Trophoblast cell (in vitro differentiated cells and primary cell): ENCODE measurements around the gene M6PR.

ENCODE experiments used
- DNase-seq, 2 donors: peaks; one replicate each; pipeline ENCODE4 v3.0.0-alpha.2; 2016
- H2AFZ ChIP-seq: 2 replicates; pipeline ENCODE4 v1.6.1; 2013; ENCODE audit warnings: low read length, moderate library complexity, mild to moderate bottlenecking; ENCODE audit not compliant: insufficient read depth, poor library complexity
- H2AK5ac ChIP-seq: 2 replicates; pipeline ENCODE4 v1.6.1; 2013; ENCODE audit warnings: mild to moderate bottlenecking, low read length
- H2BK120ac ChIP-seq: 2 replicates; pipeline ENCODE4 v1.6.1; 2013; ENCODE audit warnings: low read length, mild to moderate bottlenecking, moderate library complexity; ENCODE audit not compliant: insufficient read depth, poor library complexity
- H2BK12ac ChIP-seq: 2 replicates; pipeline ENCODE4 v1.6.1; 2013; ENCODE audit warnings: mild to moderate bottlenecking, low read length, moderate library complexity
- H2BK5ac ChIP-seq: 2 replicates; pipeline ENCODE4 v1.6.1; 2013; ENCODE audit warnings: low read length, low read depth, moderate library complexity, mild to moderate bottlenecking; ENCODE audit not compliant: poor library complexity
- H3K14ac ChIP-seq: 2 replicates; pipeline ENCODE4 v1.6.1; 2013; ENCODE audit warnings: mild to moderate bottlenecking, low read length
- H3K18ac ChIP-seq: 2 replicates; pipeline ENCODE4 v1.6.1; 2013; ENCODE audit warnings: mild to moderate bottlenecking, low read length
- H3K23ac ChIP-seq: 2 replicates; pipeline ENCODE4 v1.6.1; 2013; ENCODE audit warnings: low read length
- H3K27ac ChIP-seq: 2 replicates; pipeline ENCODE4 v1.5.1; 2013; ENCODE audit warnings: low read depth, mild to moderate bottlenecking, inconsistent platforms, low read length, moderate library complexity
- H3K27me3 ChIP-seq: 2 replicates; pipeline ENCODE4 v1.6.1; 2013; ENCODE audit warnings: inconsistent platforms, mild to moderate bottlenecking, low read length, moderate library complexity; ENCODE audit not compliant: insufficient read depth
- H3K36me3 ChIP-seq, 2 experiments: 1 replicate in 1 of 2; 2 replicates in 1 of 2; pipeline ENCODE4 v1.6.1; 2013; ENCODE audit warnings: low read length in 2 of 2, mild to moderate bottlenecking in 2 of 2, moderate library complexity in 1 of 2; ENCODE audit not compliant: insufficient read depth in 2 of 2, control insufficient read depth in 1 of 2
- H3K4ac ChIP-seq: 2 replicates; pipeline ENCODE4 v1.6.1; 2013; ENCODE audit warnings: low read depth, mild to moderate bottlenecking, low read length, moderate library complexity
- H3K4me1 ChIP-seq, 2 experiments: 1 replicate in 1 of 2; 2 replicates in 1 of 2; pipeline ENCODE4 v1.6.1; 2013; ENCODE audit warnings: low read length in 2 of 2, mild to moderate bottlenecking in 2 of 2, moderate library complexity in 1 of 2; ENCODE audit not compliant: insufficient read depth in 2 of 2, control insufficient read depth in 1 of 2
- H3K4me2 ChIP-seq: 2 replicates; pipeline ENCODE4 v1.6.1; 2013; ENCODE audit warnings: inconsistent platforms, mild to moderate bottlenecking, low read length, moderate library complexity
- H3K4me3 ChIP-seq: 2 replicates; pipeline ENCODE4 v1.5.1; 2013; ENCODE audit warnings: mild to moderate bottlenecking, low read depth, low read length, inconsistent platforms
- H3K79me1 ChIP-seq: one replicate; pipeline ENCODE4 v1.6.1; 2013; ENCODE audit warnings: low read length
- H3K79me2 ChIP-seq: 2 replicates; pipeline ENCODE4 v1.6.1; 2013; ENCODE audit warnings: low read length, mild to moderate bottlenecking; ENCODE audit not compliant: control insufficient read depth, insufficient read depth, poor library complexity
- H3K9ac ChIP-seq: 2 replicates; pipeline ENCODE4 v1.6.1; 2013; ENCODE audit warnings: mild to moderate bottlenecking, low read length
- H3K9me3 ChIP-seq: 2 replicates; pipeline ENCODE4 v1.6.1; 2013; ENCODE audit warnings: low read depth, mild to moderate bottlenecking, control low read depth, inconsistent platforms, low read length; ENCODE audit not compliant: insufficient read depth
- H4K12ac ChIP-seq: 2 replicates; pipeline ENCODE4 v1.6.1; 2013; ENCODE audit warnings: low read depth, mild to moderate bottlenecking, low read length, moderate library complexity
- H4K8ac ChIP-seq: 2 replicates; pipeline ENCODE4 v1.6.1; 2013; ENCODE audit warnings: low read depth, mild to moderate bottlenecking, low read length, moderate library complexity
- H4K91ac ChIP-seq: one replicate; pipeline ENCODE4 v1.6.1; 2013; ENCODE audit warnings: low read depth, mild to moderate bottlenecking, low read length, moderate library complexity
- WGBS: extraction: QIAGEN DNeasy Blood & Tissue Kit; methylation state at CpG from one replicate; pipeline ENCODE4 v1.1.7; 2013; ENCODE audit warnings: missing lambda C conversion rate; ENCODE audit not compliant: insufficient read length, insufficient coverage; ENCODE audit errors: extremely low coverage; 5-methylcytosine and 5-hydroxymethylcytosine counted together

The M6PR gene

GRCh38 chr12:8956772-8957171 lies 7.3 kb upstream of the M6PR start:
- no CpG with 5 or more reads among the region's 7 CpGs for WGBS
- peak overlapping the region; percentile 10 for H3K4me3 ChIP-seq
- no peak overlapping the region for H2AFZ ChIP-seq
- no peak overlapping the region for H3K4ac ChIP-seq
- H3K9me3 ChIP-seq: peaks cover 3% of the 10 kb centered on the region
- no peaks in the 10 kb centered on the region for H3K27me3 ChIP-seq
- H3K79me1 ChIP-seq: no peaks in the 10 kb centered on the region
- H3K27ac ChIP-seq: no peak overlapping the region
- no peak overlapping the region for H3K4me2 ChIP-seq
- H3K18ac ChIP-seq: no peak overlapping the region
- no peaks in the 10 kb centered on the region for H3K79me2 ChIP-seq
- H4K8ac ChIP-seq: no peak overlapping the region
- H4K91ac ChIP-seq: no peak overlapping the region
- no peak overlapping the region for H3K9ac ChIP-seq
- H3K14ac ChIP-seq: no peak overlapping the region
- no peak overlapping the region for H2AK5ac ChIP-seq
- no peak overlapping the region for H4K12ac ChIP-seq
- no peak overlapping the region for H2BK120ac ChIP-seq
- no peaks in the 10 kb centered on the region for H3K4me1 ChIP-seq
- H2BK12ac ChIP-seq: no peak overlapping the region
- no peak overlapping the region for H2BK5ac ChIP-seq
- no peaks in the 10 kb centered on the region for H3K36me3 ChIP-seq
- no peak for DNase-seq
- H3K23ac ChIP-seq: no peak overlapping the region

GRCh38 chr12:8956073-8956472 lies 6.6 kb upstream of the M6PR start:
- Histone ChIP-seq H3K9me3 (peaks cover 3% of the 10 kb centered on the region), H3K18ac (no peak overlapping the region), H2BK5ac (no peak overlapping the region), H4K8ac (no peak overlapping the region), H2AK5ac (no peak overlapping the region), H3K27me3 (no peaks in the 10 kb centered on the region), H2BK12ac (no peak overlapping the region), H2AFZ (no peak overlapping the region), H3K23ac (no peak overlapping the region), H3K27ac (no peak overlapping the region), H3K79me1 (no peaks in the 10 kb centered on the region), H3K79me2 (no peaks in the 10 kb centered on the region), H3K4me2 (no peak overlapping the region), H3K4ac (no peak overlapping the region), H3K4me1 (no peaks in the 10 kb centered on the region), H3K36me3 (no peaks in the 10 kb centered on the region), H4K91ac (peak overlapping the region; percentile 5), H3K9ac (no peak overlapping the region), H3K14ac (no peak overlapping the region), H2BK120ac (no peak overlapping the region), H4K12ac (peak overlapping the region; percentile 35), H3K4me3 (no peak overlapping the region)
- no CpG with 5 or more reads among the region's 15 CpGs for WGBS
- DNase-seq: no peak

DNA sequence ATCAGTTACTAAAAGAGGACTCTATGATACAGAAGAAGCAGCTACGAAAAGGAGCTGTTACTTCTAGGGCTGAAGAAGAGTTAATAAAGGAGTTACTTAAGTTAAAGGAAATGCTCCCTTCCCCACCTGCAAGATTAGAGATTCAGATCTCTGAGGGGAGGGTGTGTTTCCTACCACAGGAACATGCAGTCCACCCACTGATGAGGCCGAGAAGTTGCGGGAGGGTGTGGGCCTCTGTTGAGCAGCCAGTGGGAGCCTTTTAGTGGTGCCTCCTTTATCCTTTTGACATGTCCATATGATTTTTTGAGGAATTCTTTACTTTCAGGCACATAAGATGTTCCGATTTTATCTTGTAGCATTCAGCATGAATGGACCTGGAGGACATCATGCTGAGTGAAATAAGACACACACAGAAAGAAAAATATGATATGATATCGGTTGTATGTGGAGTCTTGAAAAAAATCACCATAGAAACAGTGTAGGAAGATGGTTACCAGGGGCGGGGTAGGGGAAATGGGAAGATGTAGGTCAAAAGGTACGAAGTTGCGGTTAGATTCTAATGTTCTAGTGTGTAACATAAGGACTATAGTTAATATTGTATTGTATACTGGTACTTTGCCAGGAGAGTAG lies 4.4 kb upstream of the M6PR start:
- H3K27me3 ChIP-seq: no peaks in the 10 kb centered on the region
- H4K12ac ChIP-seq: no peak overlapping the region
- H3K18ac ChIP-seq: no peak overlapping the region
- no peak overlapping the region for H3K14ac ChIP-seq
- no peak for DNase-seq
- no CpG with 5 or more reads among the region's 8 CpGs for WGBS
- H2BK5ac ChIP-seq: no peak overlapping the region
- no peak overlapping the region for H4K8ac ChIP-seq
- no peak overlapping the region for H3K27ac ChIP-seq
- no peak overlapping the region for H2AK5ac ChIP-seq
- no peak overlapping the region for H4K91ac ChIP-seq
- H2AFZ ChIP-seq: no peak overlapping the region
- H3K79me1 ChIP-seq: peaks cover 9% of the 10 kb centered on the region
- H3K23ac ChIP-seq: no peak overlapping the region
- H3K9ac ChIP-seq: no peak overlapping the region
- H3K4me2 ChIP-seq: no peak overlapping the region
- H3K4me3 ChIP-seq: no peak overlapping the region
- H2BK120ac ChIP-seq: no peak overlapping the region
- H3K79me2 ChIP-seq: peaks cover 6% of the 10 kb centered on the region
- no peak overlapping the region for H3K4ac ChIP-seq
- H3K9me3 ChIP-seq: peaks cover 3% of the 10 kb centered on the region
- H3K36me3 ChIP-seq: no peaks in the 10 kb centered on the region
- peaks cover 0 to under 1% of the 10 kb centered on the region in 2 experiments for H3K4me1 ChIP-seq
- H2BK12ac ChIP-seq: no peak overlapping the region

DNA sequence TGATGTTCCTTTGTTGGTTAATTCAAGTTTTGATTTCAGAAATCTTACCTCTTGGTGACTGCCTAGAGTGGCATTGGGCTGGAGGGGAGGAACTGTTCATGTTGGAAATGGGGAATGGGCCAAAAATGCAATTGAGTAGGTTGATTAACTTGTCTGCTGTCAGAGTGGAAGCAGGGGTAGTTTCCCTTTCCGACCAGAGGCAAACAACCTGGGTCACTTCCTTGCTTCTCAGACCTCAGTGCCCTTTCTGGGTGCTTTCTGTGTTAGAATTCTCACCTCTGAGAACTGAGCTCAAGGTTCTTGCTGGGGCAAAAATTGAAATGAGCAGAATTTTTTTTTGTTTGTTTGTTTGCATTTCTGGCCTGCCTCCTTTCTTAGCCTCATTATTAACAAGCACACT lies 2.3 kb upstream of the M6PR start:
- H3K14ac ChIP-seq: no peak overlapping the region
- H3K36me3 ChIP-seq: no peaks in the 10 kb centered on the region
- WGBS: no CpG with 5 or more reads among the region's 1 CpG
- no peak overlapping the region for H3K4me2 ChIP-seq
- H3K9me3 ChIP-seq: peaks cover 3% of the 10 kb centered on the region
- no peak overlapping the region for H3K9ac ChIP-seq
- H2AFZ ChIP-seq: no peak overlapping the region
- no peak overlapping the region for H2BK120ac ChIP-seq
- H2AK5ac ChIP-seq: no peak overlapping the region
- no peak overlapping the region for H4K12ac ChIP-seq
- peaks cover 7% of the 10 kb centered on the region for H3K79me2 ChIP-seq
- no peak overlapping the region for H2BK12ac ChIP-seq
- no peak overlapping the region for H4K8ac ChIP-seq
- no peak overlapping the region for H2BK5ac ChIP-seq
- H3K4ac ChIP-seq: no peak overlapping the region
- H3K27me3 ChIP-seq: no peaks in the 10 kb centered on the region
- H3K23ac ChIP-seq: no peak overlapping the region
- no peak overlapping the region for H3K4me3 ChIP-seq
- DNase-seq: no peak
- H3K18ac ChIP-seq: no peak overlapping the region
- peaks cover 2 to 4% of the 10 kb centered on the region in 2 experiments for H3K4me1 ChIP-seq
- H3K79me1 ChIP-seq: peaks cover 9% of the 10 kb centered on the region
- no peak overlapping the region for H3K27ac ChIP-seq
- H4K91ac ChIP-seq: no peak overlapping the region
